IMR-90 (cell line): ENCODE measurements around the gene FOXO3. TPM values are rescaled to one million over a fixed set of nuclear protein-coding genes. Genes with fewer than 3 reads are reported as not detected.

ENCODE experiments used
- ATAC-seq: fragments of 200-7000 bp; cut with Tn5 transposase; 2 replicates; pipeline ENCODE4 v1.9.1; 2020; ENCODE audit warnings: low read depth, mild to moderate bottlenecking, moderate library complexity
- BruUV-seq: library from RNA; stranded (reverse); fragments of 400-500 nt; replicated peaks from 2 replicates; lab custom pipeline; 2021; lab: Mats Ljungman, UMichigan
- CTCF ChIA-PET: fragments of 300-600 bp; formaldehyde crosslinking; extraction: SDS; loops from one replicate; lab custom pipeline; 2021; ENCODE audit warnings: antibody characterized with exemption; lab: Yijun Ruan, JAX
- POLR2A ChIA-PET: fragments of 300-600 bp; sonication (Branson Sonifier 250); formaldehyde crosslinking; loops from one replicate; lab custom pipeline; 2022; ENCODE audit warnings: antibody characterized with exemption; ENCODE audit not compliant: unreplicated experiment; lab: Charles Lee
- DNase-seq: peaks from one replicate; pipeline ENCODE4 v3.0.0; 2013
- H2AFZ ChIP-seq: replicated peaks from 2 replicates; pipeline ENCODE3; 2013; ENCODE audit warnings: low read length, mild to moderate bottlenecking; ENCODE audit not compliant: poor library complexity
- H2AK5ac ChIP-seq: 2 replicates; pipeline ENCODE4 v1.6.1; 2013; ENCODE audit warnings: low read depth, low read length, inconsistent platforms
- H2AK9ac ChIP-seq: replicated peaks from 2 replicates; pipeline ENCODE3; 2013; ENCODE audit warnings: mild to moderate bottlenecking, low read depth, low read length, moderate library complexity; ENCODE audit not compliant: poor library complexity
- H2BK120ac ChIP-seq: 2 replicates; pipeline ENCODE4 v1.6.1; 2013; ENCODE audit warnings: low read depth, low read length, inconsistent platforms
- H2BK15ac ChIP-seq: 3 replicates; pipeline ENCODE4 v1.6.1; 2013; ENCODE audit warnings: low read depth, low read length, inconsistent platforms
- H2BK20ac ChIP-seq: 2 replicates; pipeline ENCODE4 v1.6.1; 2013; ENCODE audit warnings: low read depth, mild to moderate bottlenecking, inconsistent platforms, low read length, moderate library complexity
- H2BK5ac ChIP-seq: 2 replicates; pipeline ENCODE4 v1.6.1; 2013; ENCODE audit warnings: mild to moderate bottlenecking, low read depth, low read length, inconsistent platforms; ENCODE audit not compliant: poor library complexity, severe bottlenecking
- H3K14ac ChIP-seq: replicated peaks from 2 replicates; pipeline ENCODE4 v1.6.1; 2013; ENCODE audit warnings: low read depth, low read length, inconsistent platforms
- H3K18ac ChIP-seq: 2 replicates; pipeline ENCODE4 v1.6.1; 2013; ENCODE audit warnings: low read depth, low read length, control low read depth
- H3K23ac ChIP-seq: 2 replicates; pipeline ENCODE4 v1.6.1; 2013; ENCODE audit warnings: low read depth, low read length, inconsistent platforms
- H3K27ac ChIP-seq: 2 replicates; pipeline ENCODE4 v1.5.1; 2013; ENCODE audit warnings: mild to moderate bottlenecking, control low read depth, low read length; ENCODE audit not compliant: insufficient read depth
- H3K27me3 ChIP-seq: 2 replicates; pipeline ENCODE4 v1.6.1; 2013; ENCODE audit warnings: low read length; ENCODE audit not compliant: control insufficient read depth, insufficient read depth
- H3K36me3 ChIP-seq: 2 replicates; pipeline ENCODE4 v1.6.1; 2013; ENCODE audit warnings: low read length, mixed read lengths; ENCODE audit not compliant: control insufficient read depth, insufficient read depth
- H3K4ac ChIP-seq: 2 replicates; pipeline ENCODE4 v1.6.1; 2013; ENCODE audit warnings: low read depth, low read length, inconsistent platforms
- H3K4me1 ChIP-seq: 2 replicates; pipeline ENCODE4 v1.6.1; 2013; ENCODE audit warnings: low read length, mixed read lengths; ENCODE audit not compliant: control insufficient read depth, insufficient read depth
- H3K4me2 ChIP-seq: 2 replicates; pipeline ENCODE4 v1.6.1; 2013; ENCODE audit warnings: low read depth, mild to moderate bottlenecking, control low read depth, low read length, moderate library complexity
- H3K4me3 ChIP-seq: 2 replicates; pipeline ENCODE4 v1.5.1; 2013; ENCODE audit warnings: low read depth, mild to moderate bottlenecking, control low read depth, low read length, moderate library complexity; ENCODE audit not compliant: insufficient read depth
- H3K56ac ChIP-seq: 2 replicates; pipeline ENCODE4 v1.6.1; 2013; ENCODE audit warnings: low read length, inconsistent platforms; ENCODE audit not compliant: insufficient read depth; ENCODE audit errors: extremely low read depth
- H3K79me1 ChIP-seq, 2 experiments: 2 replicates each; pipeline ENCODE4 v1.6.1; 2013; ENCODE audit warnings: low read length in 2 of 2, inconsistent platforms in 1 of 2, low read depth in 1 of 2
- H3K9ac ChIP-seq: 2 replicates; pipeline ENCODE4 v1.6.1; 2013; ENCODE audit warnings: low read depth, low read length, control low read depth
- H3K9me1 ChIP-seq: 2 replicates; pipeline ENCODE4 v1.6.1; 2013; ENCODE audit warnings: low read length, inconsistent platforms; ENCODE audit not compliant: insufficient read depth
- H3K9me3 ChIP-seq: 2 replicates; pipeline ENCODE4 v1.6.1; 2013; ENCODE audit warnings: low read length; ENCODE audit not compliant: control insufficient read depth, insufficient read depth
- H4K20me1 ChIP-seq: 2 replicates; pipeline ENCODE4 v1.6.1; 2013; ENCODE audit warnings: low read length, inconsistent platforms; ENCODE audit not compliant: insufficient read depth
- H4K5ac ChIP-seq: 2 replicates; pipeline ENCODE4 v1.6.1; 2013; ENCODE audit warnings: mild to moderate bottlenecking, low read depth, low read length, control low read depth
- H4K8ac ChIP-seq, 2 experiments: 2 replicates each; pipeline ENCODE4 v1.6.1; 2013; ENCODE audit warnings: low read depth in 2 of 2, low read length in 2 of 2, control low read depth in 1 of 2, inconsistent platforms in 1 of 2
- H4K91ac ChIP-seq: 2 replicates; pipeline ENCODE4 v1.6.1; 2013; ENCODE audit warnings: low read depth, low read length, inconsistent platforms; ENCODE audit not compliant: insufficient read depth
- BHLHE40 ChIP-seq: fragments of 150-350 bp; IDR thresholded peaks from 2 replicates; pipeline ENCODE4 v1.6.1; 2016; ENCODE audit warnings: mild to moderate bottlenecking, low read depth, low read length
- CEBPB ChIP-seq: IDR thresholded peaks from 2 replicates; pipeline ENCODE4 v1.6.1; 2012; ENCODE audit warnings: low read depth, low read length, improper control_type of control experiment
- RAD21 ChIP-seq: IDR thresholded peaks from 2 replicates; pipeline ENCODE4 v1.6.1; 2012; ENCODE audit warnings: low read length, improper control_type of control experiment
- SMC3 ChIP-seq: fragments of 150-350 bp; IDR thresholded peaks from 2 replicates; pipeline ENCODE4 v1.6.1; 2016; ENCODE audit warnings: low read depth, mild to moderate bottlenecking, antibody characterized with exemption, low read length, moderate library complexity
- WGBS, 2 experiments: methylation state at CpG; one replicate each; pipeline versions ENCODE4 v1.1.5 to v1.1.7; 2013; ENCODE audit warnings: missing lambda C conversion rate in 2 of 2; ENCODE audit not compliant: insufficient read length in 1 of 2; ENCODE audit errors: extremely low coverage in 2 of 2; 5-methylcytosine and 5-hydroxymethylcytosine counted together
- dilution Hi-C: fragments of 300-500 bp; cut with HindIII; formaldehyde crosslinking; loops from one replicate; pipeline ENCODE4 v1.14.3; 2018; ENCODE audit warnings: low sequenced_read_pairs; ENCODE audit not compliant: unreplicated experiment
- in situ Hi-C: fragments of 300-500 bp; cut with MboI; formaldehyde crosslinking; loops from 3 replicates; pipeline ENCODE4 v1.14.3; 2019; ENCODE audit warnings: low sequenced_read_pairs, inconsistent platforms, mixed read lengths
- intact Hi-C: fragments of 100-400 bp; cut with micrococcal nuclease; formaldehyde crosslinking; loops from 2 replicates; pipeline ENCODE4 v1.10.0; 2022
- polyA plus RNA-seq, 3 experiments: library from polyadenylated mRNA; depleted of rRNA; stranded (reverse); fragments of >200 nt; gene quantifications; 2 replicates each; pipeline ENCODE4 v1.2.3, GENCODE V29; 2012; ENCODE audit warnings: low replicate concordance in 1 of 3
- total RNA-seq: library from RNA; depleted of rRNA; stranded (reverse); fragments of >200 nt; gene quantifications from 2 replicates; pipeline ENCODE4 v1.2.3, GENCODE V29; 2012
- TF ChIP-seq, protein P1 (sequence below): conservative IDR thresholded peaks from 2 replicates; pipeline ENCODE4 v1.5.1; 2012; ENCODE audit warnings: mild to moderate bottlenecking, low read depth, low read length, improper control_type of control experiment

FOXO3 gene
- total and polyA plus RNA-seq, 2 of the 4 experiments (the other 2 are of a cell fraction), result 17.5 to 38.7 TPM

DNA sequence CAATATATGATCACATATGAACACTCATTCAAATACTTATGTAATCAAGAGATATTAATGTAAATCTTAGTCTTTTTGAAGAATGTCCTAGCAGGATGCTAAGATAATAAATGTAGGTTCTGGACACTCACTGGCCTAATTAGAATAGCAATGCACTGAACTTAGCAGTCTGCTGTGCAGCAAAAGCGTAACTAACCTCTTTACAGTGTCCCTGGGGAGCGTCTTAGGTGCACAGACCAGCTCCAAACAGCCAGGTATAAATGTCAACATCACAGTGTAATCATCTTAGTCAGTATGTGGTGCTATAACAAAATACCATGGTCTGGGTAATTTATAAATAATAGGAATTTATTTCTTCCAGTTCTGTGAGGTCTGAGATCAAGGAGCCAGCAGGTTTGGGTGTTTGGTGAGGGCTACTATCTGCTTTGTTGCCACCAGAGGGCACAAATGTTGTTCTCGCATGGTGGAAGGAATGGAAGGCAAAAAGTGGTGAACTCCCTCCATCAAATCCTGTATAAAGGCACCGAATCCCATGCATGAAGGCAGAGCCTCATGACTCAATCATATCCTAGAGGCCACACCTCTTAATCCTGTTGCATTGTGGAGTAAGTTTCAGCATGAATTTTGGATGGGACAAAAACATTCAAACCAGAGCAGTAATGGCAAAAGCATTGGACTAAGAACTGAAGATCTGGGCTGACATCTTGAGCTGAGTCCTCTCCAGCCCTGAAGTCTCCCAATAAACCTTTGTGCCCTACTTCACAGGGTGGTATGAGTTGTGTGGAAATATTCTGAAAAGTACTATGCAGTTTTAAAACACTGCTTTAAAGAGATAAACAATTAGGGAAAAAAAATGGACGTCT is 41.8 kb upstream of the FOXO3 start:
- POLR2A ChIA-PET, result interaction anchor here (0.6 kb wide), 1 partner anchor 115 kb away, joined by 6 read pairs; no protein-coding TSS in a partner anchor
- no TSS peak for BruUV-seq
- peak; percentile 70 for ATAC-seq

More for the DNA sequence above, 41.8 kb upstream of the FOXO3 start:
- H2AK5ac ChIP-seq, result no peak overlapping the region
- no peaks in the 10 kb centered on the region for H3K36me3 ChIP-seq
- peak; percentile 33 for DNase-seq
- H3K4ac ChIP-seq, result no peak overlapping the region
- H3K4me1 ChIP-seq, result no peaks in the 10 kb centered on the region
- no peak overlapping the region for H2BK15ac ChIP-seq
- no peak overlapping the region for H3K23ac ChIP-seq
- H3K9me1 ChIP-seq, result no peaks in the 10 kb centered on the region
- WGBS, 2 experiments, result no CpG with 5 or more reads among the region's 5 CpGs
- H4K20me1 ChIP-seq, result no peaks in the 10 kb centered on the region
- no peak overlapping the region for H2BK20ac ChIP-seq
- no peaks in the 10 kb centered on the region for H3K9me3 ChIP-seq
- H3K79me1 ChIP-seq, result no peaks in the 10 kb centered on the region
- no peak overlapping the region for H3K18ac ChIP-seq
- CTCF ChIA-PET, result interaction anchor here (0.6 to 1.1 kb wide), 5 partner anchors 9 to 539 kb away, joined by 3 to 4 read pairs (median 3); no protein-coding TSS in a partner anchor
- no peak overlapping the region for H2BK120ac ChIP-seq
- dilution Hi-C loops, result no loop called here
- no peak overlapping the region for H4K8ac ChIP-seq
- H2BK5ac ChIP-seq, result no peak overlapping the region
- no peak overlapping the region for H2AFZ ChIP-seq
- no peak overlapping the region for H4K91ac ChIP-seq
- no peak overlapping the region for H3K56ac ChIP-seq
- H4K5ac ChIP-seq, result no peak overlapping the region
- TF ChIP-seq, protein P1, sequence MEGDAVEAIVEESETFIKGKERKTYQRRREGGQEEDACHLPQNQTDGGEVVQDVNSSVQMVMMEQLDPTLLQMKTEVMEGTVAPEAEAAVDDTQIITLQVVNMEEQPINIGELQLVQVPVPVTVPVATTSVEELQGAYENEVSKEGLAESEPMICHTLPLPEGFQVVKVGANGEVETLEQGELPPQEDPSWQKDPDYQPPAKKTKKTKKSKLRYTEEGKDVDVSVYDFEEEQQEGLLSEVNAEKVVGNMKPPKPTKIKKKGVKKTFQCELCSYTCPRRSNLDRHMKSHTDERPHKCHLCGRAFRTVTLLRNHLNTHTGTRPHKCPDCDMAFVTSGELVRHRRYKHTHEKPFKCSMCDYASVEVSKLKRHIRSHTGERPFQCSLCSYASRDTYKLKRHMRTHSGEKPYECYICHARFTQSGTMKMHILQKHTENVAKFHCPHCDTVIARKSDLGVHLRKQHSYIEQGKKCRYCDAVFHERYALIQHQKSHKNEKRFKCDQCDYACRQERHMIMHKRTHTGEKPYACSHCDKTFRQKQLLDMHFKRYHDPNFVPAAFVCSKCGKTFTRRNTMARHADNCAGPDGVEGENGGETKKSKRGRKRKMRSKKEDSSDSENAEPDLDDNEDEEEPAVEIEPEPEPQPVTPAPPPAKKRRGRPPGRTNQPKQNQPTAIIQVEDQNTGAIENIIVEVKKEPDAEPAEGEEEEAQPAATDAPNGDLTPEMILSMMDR, result peak; percentile 43
- peak; percentile 22; the same call in 1 of the 2 replicates for TF ChIP-seq SMC3
- TF ChIP-seq BHLHE40, result no peak
- no peak for TF ChIP-seq CEBPB
- TF ChIP-seq RAD21, result peak; percentile 23; the same call in 1 of the 2 replicates
- in situ Hi-C loops, result no loop called here
- H3K9ac ChIP-seq, result no peak overlapping the region
- intact Hi-C loops, result no loop called here
- no peak overlapping the region for H3K4me3 ChIP-seq
- H2AK9ac ChIP-seq, result no peak overlapping the region
- no peak overlapping the region for H3K4me2 ChIP-seq
- H3K27me3 ChIP-seq, result no peaks in the 10 kb centered on the region
- H3K14ac ChIP-seq, result no peak overlapping the region
- no peak overlapping the region for H3K27ac ChIP-seq
